ENCODE results near the gene THBS4.

THBS4 gene

DNA sequence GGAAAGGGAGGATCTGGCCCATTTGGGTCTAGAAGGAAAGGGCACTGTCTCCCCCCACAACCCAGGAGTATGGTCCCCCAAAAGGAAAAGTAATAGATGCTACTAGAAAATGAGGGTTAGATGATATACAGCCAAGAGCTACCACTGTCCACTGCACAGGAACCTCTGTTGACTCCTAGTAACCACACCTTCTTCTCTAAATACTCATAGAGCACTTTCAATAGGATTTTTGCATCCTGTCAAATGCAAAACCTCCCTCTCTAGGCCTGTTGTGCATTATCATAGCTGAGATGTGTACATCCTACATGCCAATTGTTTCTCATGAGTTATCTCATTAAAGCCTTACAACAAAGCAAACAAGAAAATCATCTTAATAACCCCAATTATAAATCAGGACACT, 66.8 kb downstream of the THBS4 start:
- H3K9me2 ChIP-seq (replicated peaks; ENCODE audit: insufficient read depth, low read length), result no peaks in the 10 kb centered on the region

DNA sequence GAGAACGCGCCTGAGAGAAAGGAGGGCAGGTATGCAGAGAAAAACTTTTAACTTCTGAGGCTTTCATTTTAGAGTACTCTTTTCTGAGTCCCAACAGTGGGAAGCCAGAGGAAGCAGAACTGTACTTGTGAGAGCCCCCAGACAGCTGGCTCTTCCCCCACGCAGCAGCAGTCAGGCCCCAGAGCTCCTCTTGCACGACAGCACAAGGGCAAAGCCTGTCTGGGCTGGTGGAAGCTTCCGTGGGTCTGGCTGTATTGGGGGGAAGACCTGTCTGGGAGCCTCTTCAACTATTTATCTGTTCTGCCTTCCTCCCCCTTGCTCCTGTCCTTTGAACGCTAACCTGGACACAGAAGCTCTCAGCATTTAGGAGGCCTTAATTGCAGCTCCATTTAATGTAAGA, 68.2 kb downstream of the THBS4 start:
- no peak overlapping the region for H3K27ac ChIP-seq (ENCODE audit: low read length)
- H3K36me3 ChIP-seq (replicated peaks; ENCODE audit: insufficient read depth, low read length), result no peaks in the 10 kb centered on the region
- no peaks in the 10 kb centered on the region for H3K9me3 ChIP-seq (replicated peaks; ENCODE audit: insufficient read depth, low read length)
- H3K27me3 ChIP-seq (replicated peaks; ENCODE audit: insufficient read depth, low read length), result no peaks in the 10 kb centered on the region
- no peak overlapping the region for H3K4me2 ChIP-seq (ENCODE audit: low read depth, low read length)
- no peaks in the 10 kb centered on the region for H3K79me2 ChIP-seq (ENCODE audit: low read length)
- H4K20me1 ChIP-seq (ENCODE audit: insufficient read depth, low read length), result no peaks in the 10 kb centered on the region
- H3K9ac ChIP-seq (ENCODE audit: low read length), result no peak overlapping the region
- H3K9me2 ChIP-seq (replicated peaks; ENCODE audit: insufficient read depth, low read length), result no peaks in the 10 kb centered on the region
- TF ChIP-seq, protein P1, sequence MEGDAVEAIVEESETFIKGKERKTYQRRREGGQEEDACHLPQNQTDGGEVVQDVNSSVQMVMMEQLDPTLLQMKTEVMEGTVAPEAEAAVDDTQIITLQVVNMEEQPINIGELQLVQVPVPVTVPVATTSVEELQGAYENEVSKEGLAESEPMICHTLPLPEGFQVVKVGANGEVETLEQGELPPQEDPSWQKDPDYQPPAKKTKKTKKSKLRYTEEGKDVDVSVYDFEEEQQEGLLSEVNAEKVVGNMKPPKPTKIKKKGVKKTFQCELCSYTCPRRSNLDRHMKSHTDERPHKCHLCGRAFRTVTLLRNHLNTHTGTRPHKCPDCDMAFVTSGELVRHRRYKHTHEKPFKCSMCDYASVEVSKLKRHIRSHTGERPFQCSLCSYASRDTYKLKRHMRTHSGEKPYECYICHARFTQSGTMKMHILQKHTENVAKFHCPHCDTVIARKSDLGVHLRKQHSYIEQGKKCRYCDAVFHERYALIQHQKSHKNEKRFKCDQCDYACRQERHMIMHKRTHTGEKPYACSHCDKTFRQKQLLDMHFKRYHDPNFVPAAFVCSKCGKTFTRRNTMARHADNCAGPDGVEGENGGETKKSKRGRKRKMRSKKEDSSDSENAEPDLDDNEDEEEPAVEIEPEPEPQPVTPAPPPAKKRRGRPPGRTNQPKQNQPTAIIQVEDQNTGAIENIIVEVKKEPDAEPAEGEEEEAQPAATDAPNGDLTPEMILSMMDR (IDR thresholded peaks at IDR 0.05; ENCODE audit: low read length), result no peak
- TF ChIP-seq EZH2 (optimal IDR thresholded peaks at IDR 0.05; ENCODE audit: low read depth, low read length), result no peak
- H3K4me3 ChIP-seq (ENCODE audit: low read length), result no peak overlapping the region
- DNase-seq, result no peak
- H3F3A ChIP-seq (ENCODE audit: insufficient read depth, low read length), result no peaks in the 10 kb centered on the region
- H2AFZ ChIP-seq (ENCODE audit: low read length), result no peak overlapping the region
- no peaks in the 10 kb centered on the region for H3K4me1 ChIP-seq (ENCODE audit: low read length)

More for the DNA sequence above, 66.8 kb downstream of the THBS4 start:
- no peak for TF ChIP-seq EZH2phosphoT487 (IDR thresholded peaks at IDR 0.05; ENCODE audit: low read length)
- TF ChIP-seq, protein P1 (IDR thresholded peaks at IDR 0.05; ENCODE audit: low read length), result no peak
- no peak for TF ChIP-seq EZH2 (optimal IDR thresholded peaks at IDR 0.05; ENCODE audit: low read depth, low read length)
- no peaks in the 10 kb centered on the region for H3K4me1 ChIP-seq (ENCODE audit: low read length)
- H4K20me1 ChIP-seq (ENCODE audit: insufficient read depth, low read length), result no peaks in the 10 kb centered on the region
- H3K4me2 ChIP-seq (ENCODE audit: low read depth, low read length), result no peak overlapping the region
- no peak overlapping the region for H3K9ac ChIP-seq (ENCODE audit: low read length)
- H2AFZ ChIP-seq (ENCODE audit: low read length), result no peak overlapping the region
- no peaks in the 10 kb centered on the region for H3K36me3 ChIP-seq (replicated peaks; ENCODE audit: insufficient read depth, low read length)
- no peaks in the 10 kb centered on the region for H3K27me3 ChIP-seq (replicated peaks; ENCODE audit: insufficient read depth, low read length)
- H3K9me3 ChIP-seq (replicated peaks; ENCODE audit: insufficient read depth, low read length), result no peaks in the 10 kb centered on the region
- no peaks in the 10 kb centered on the region for H3F3A ChIP-seq (ENCODE audit: insufficient read depth, low read length)
- no peak overlapping the region for H3K27ac ChIP-seq (ENCODE audit: low read length)
- H3K79me2 ChIP-seq (ENCODE audit: low read length), result no peaks in the 10 kb centered on the region
- H3K4me3 ChIP-seq (ENCODE audit: low read length), result no peak overlapping the region
- no peak for DNase-seq

DNA sequence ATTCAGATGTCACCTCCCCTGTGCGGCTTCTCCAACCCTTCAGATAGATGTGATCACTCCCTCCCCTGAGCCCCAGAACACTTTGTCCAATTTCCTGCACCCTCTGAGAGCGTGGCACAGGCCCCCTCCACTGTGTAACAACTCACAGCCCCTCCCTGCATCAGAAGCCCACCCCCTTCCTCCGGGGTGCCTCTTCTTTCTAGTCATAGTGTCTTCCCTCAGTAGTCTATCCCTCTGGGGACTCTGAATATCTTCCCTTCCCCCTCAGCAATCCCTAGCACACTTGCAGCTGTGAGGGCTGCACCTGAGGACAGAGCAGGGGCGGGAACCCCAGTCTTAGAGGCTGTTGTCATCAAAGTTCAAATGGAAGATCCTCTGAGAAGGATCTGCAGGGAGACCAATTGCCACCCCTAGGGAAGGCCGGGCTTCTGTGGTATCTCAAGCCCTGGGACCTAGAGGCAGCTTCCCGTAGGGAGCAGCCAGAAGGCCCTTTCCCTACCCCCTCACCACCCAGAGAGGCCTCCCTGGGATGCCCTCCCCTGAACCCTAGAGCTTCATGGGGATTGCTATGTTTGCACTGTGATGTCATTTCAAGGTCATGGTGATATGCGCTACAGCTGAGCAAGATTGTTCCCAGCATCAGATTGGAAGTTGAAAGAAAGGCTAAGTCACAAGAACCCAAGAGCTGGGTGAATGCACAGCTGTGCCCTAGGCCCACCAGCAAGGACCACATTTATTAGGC, 70.7 kb downstream of the THBS4 start:
- no peak overlapping the region for H3K4me3 ChIP-seq (ENCODE audit: low read length)
- H3K4me1 ChIP-seq (ENCODE audit: low read length), result no peaks in the 10 kb centered on the region
- H3K27me3 ChIP-seq (replicated peaks; ENCODE audit: insufficient read depth, low read length), result no peaks in the 10 kb centered on the region
- H3K4me2 ChIP-seq (ENCODE audit: low read depth, low read length), result no peak overlapping the region
- no peaks in the 10 kb centered on the region for H4K20me1 ChIP-seq (ENCODE audit: insufficient read depth, low read length)
- no peaks in the 10 kb centered on the region for H3K79me2 ChIP-seq (ENCODE audit: low read length)
- no peaks in the 10 kb centered on the region for H3K36me3 ChIP-seq (replicated peaks; ENCODE audit: insufficient read depth, low read length)
- no peaks in the 10 kb centered on the region for H3K9me2 ChIP-seq (replicated peaks; ENCODE audit: insufficient read depth, low read length)
- no peak for TF ChIP-seq EZH2phosphoT487 (IDR thresholded peaks at IDR 0.05; ENCODE audit: low read length)
- TF ChIP-seq EZH2 (optimal IDR thresholded peaks at IDR 0.05; ENCODE audit: low read depth, low read length), result no peak
- TF ChIP-seq, protein P1 (IDR thresholded peaks at IDR 0.05; ENCODE audit: low read length), result no peak
- no peaks in the 10 kb centered on the region for H3K9me3 ChIP-seq (replicated peaks; ENCODE audit: insufficient read depth, low read length)
- no peak for DNase-seq
- H3K9ac ChIP-seq (ENCODE audit: low read length), result no peak overlapping the region
- no peak overlapping the region for H2AFZ ChIP-seq (ENCODE audit: low read length)
- H3K27ac ChIP-seq (ENCODE audit: low read length), result no peak overlapping the region
- no peaks in the 10 kb centered on the region for H3F3A ChIP-seq (ENCODE audit: insufficient read depth, low read length)
